ENCODE data around the gene LRP2.

- TF ChIP-seq, protein P1, sequence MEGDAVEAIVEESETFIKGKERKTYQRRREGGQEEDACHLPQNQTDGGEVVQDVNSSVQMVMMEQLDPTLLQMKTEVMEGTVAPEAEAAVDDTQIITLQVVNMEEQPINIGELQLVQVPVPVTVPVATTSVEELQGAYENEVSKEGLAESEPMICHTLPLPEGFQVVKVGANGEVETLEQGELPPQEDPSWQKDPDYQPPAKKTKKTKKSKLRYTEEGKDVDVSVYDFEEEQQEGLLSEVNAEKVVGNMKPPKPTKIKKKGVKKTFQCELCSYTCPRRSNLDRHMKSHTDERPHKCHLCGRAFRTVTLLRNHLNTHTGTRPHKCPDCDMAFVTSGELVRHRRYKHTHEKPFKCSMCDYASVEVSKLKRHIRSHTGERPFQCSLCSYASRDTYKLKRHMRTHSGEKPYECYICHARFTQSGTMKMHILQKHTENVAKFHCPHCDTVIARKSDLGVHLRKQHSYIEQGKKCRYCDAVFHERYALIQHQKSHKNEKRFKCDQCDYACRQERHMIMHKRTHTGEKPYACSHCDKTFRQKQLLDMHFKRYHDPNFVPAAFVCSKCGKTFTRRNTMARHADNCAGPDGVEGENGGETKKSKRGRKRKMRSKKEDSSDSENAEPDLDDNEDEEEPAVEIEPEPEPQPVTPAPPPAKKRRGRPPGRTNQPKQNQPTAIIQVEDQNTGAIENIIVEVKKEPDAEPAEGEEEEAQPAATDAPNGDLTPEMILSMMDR (IDR thresholded peaks at IDR 0.05): no peak
- TF ChIP-seq POLR2A (IDR thresholded peaks at IDR 0.05): no peak
- no peak for TF ChIP-seq EP300 (IDR thresholded peaks at IDR 0.05)
Observed at GRCh38 chr2:169354244-169354643, 8.1 kb downstream of the LRP2 start.
